Karpas-422 (cell line): ENCODE measurements around the gene DNAJC25. TPM values are rescaled to one million over a fixed set of nuclear protein-coding genes. Genes with fewer than 3 reads are reported as not detected.
"Not testable (repeated sequence)": the region's sequence is repeated elsewhere in the genome, so short reads cannot be mapped to it uniquely, and the experiment has no call there.

Source experiments
- DNase-seq: peaks from one replicate; pipeline ENCODE4 v3.0.0-alpha.2; 2015
- H2AFZ ChIP-seq: fragments of 200-600 bp; sonication (generic); 2 replicates; pipeline ENCODE4 v1.6.1; 2014; ENCODE audit warnings: antibody characterized with exemption, low read length, mixed read lengths
- H3K27ac ChIP-seq: fragments of 200-600 bp; sonication (generic); 2 replicates; pipeline ENCODE4 v1.5.1; 2014; ENCODE audit warnings: mild to moderate bottlenecking, low read length, moderate library complexity
- H3K27me3 ChIP-seq: fragments of 200-600 bp; sonication (generic); 2 replicates; pipeline ENCODE4 v1.6.1; 2014; ENCODE audit warnings: low read length, mixed read lengths
- H3K36me3 ChIP-seq: fragments of 200-600 bp; sonication (generic); 2 replicates; pipeline ENCODE4 v1.6.1; 2014; ENCODE audit warnings: low read length, mixed read lengths; ENCODE audit not compliant: insufficient read depth
- H3K4me1 ChIP-seq: fragments of 200-600 bp; sonication (generic); 2 replicates; pipeline ENCODE4 v1.6.1; 2014; ENCODE audit warnings: mild to moderate bottlenecking, low read length, mixed read lengths
- H3K4me2 ChIP-seq: fragments of 200-600 bp; sonication (generic); 2 replicates; pipeline ENCODE4 v1.6.1; 2014; ENCODE audit warnings: low read length, low read depth, mild to moderate bottlenecking; ENCODE audit not compliant: poor library complexity, severe bottlenecking
- H3K4me3 ChIP-seq: fragments of 200-600 bp; sonication (generic); 2 replicates; pipeline ENCODE4 v1.5.1; 2014; ENCODE audit warnings: mild to moderate bottlenecking, antibody characterized with exemption, low read length, mixed read lengths
- H3K79me2 ChIP-seq: fragments of 200-600 bp; sonication (generic); 2 replicates; pipeline ENCODE4 v1.6.1; 2014; ENCODE audit warnings: mild to moderate bottlenecking, low read length, mixed read lengths
- H3K9ac ChIP-seq: fragments of 200-600 bp; sonication (generic); 2 replicates; pipeline ENCODE4 v1.6.0; 2014; ENCODE audit warnings: low read length
- H3K9me2 ChIP-seq: fragments of 200-600 bp; sonication (generic), shearing (Covaris generic); replicated peaks from 2 replicates; pipeline ENCODE4 v1.6.0; 2014; ENCODE audit warnings: mild to moderate bottlenecking, low read length, moderate library complexity; ENCODE audit not compliant: insufficient read depth
- H3K9me3 ChIP-seq: fragments of 300-700, 200-600 bp; sonication (generic); 2 replicates; pipeline ENCODE4 v1.6.1; 2014; ENCODE audit warnings: low read length, mixed read lengths
- H4K20me1 ChIP-seq: fragments of 200-600 bp; sonication (generic); 2 replicates; pipeline ENCODE4 v1.6.1; 2014; ENCODE audit warnings: mild to moderate bottlenecking, antibody characterized with exemption, low read length, low read depth; ENCODE audit not compliant: insufficient read depth
- total RNA-seq: library from RNA; depleted of rRNA; stranded (reverse); fragments of >200 nt; shearing (Covaris generic); gene quantifications from 2 replicates; pipeline ENCODE4 v1.2.3, GENCODE V29; 2014; ENCODE audit warnings: low replicate concordance

Gene DNAJC25
- total RNA-seq, 1 experiment from 2014 or later = 10.2 TPM

GRCh38 chr9:111662576-111663300, 31.6 kb downstream of the DNAJC25 start:
- Histone ChIP-seq H3K79me2 (peaks cover 55% of the 10 kb centered on the region), H3K4me2 (peak overlapping the region; percentile 92), H3K36me3 (peaks cover 12% of the 10 kb centered on the region), H3K27ac (peak overlapping the region; percentile 70), H3K9me2 (no peaks in the 10 kb centered on the region), H3K4me1 (peaks cover 19% of the 10 kb centered on the region), H3K27me3 (no peaks in the 10 kb centered on the region), H3K9me3 (no peaks in the 10 kb centered on the region), H2AFZ (peak overlapping the region; percentile 69), H3K4me3 (peak overlapping the region; percentile 85), H3K9ac (peak overlapping the region; percentile 85), H4K20me1 (0 out of 2 replicates have a peak, but pooled peaks cover 4% of the 10 kb centered on the region)
- peak; percentile 49 for DNase-seq

GRCh38 chr9:111663301-111663823, 32.2 kb downstream of the DNAJC25 start:
- Histone ChIP-seq H3K27ac (no peak overlapping the region), H3K36me3 (peaks cover 12% of the 10 kb centered on the region), H3K27me3 (no peaks in the 10 kb centered on the region), H3K9me3 (no peaks in the 10 kb centered on the region), H3K79me2 (peaks cover 57% of the 10 kb centered on the region), H3K9me2 (no peaks in the 10 kb centered on the region), H3K9ac (peak overlapping the region; percentile 85), H2AFZ (no peak overlapping the region), H3K4me3 (peak overlapping the region; percentile 85), H3K4me1 (peaks cover 19% of the 10 kb centered on the region), H4K20me1 (0 out of 2 replicates have a peak, but pooled peaks cover 4% of the 10 kb centered on the region), H3K4me2 (peak overlapping the region; percentile 92)
- no peak for DNase-seq

- Histone ChIP-seq H3K79me2 (peaks cover 44% of the 10 kb centered on the region), H3K27me3 (no peaks in the 10 kb centered on the region), H3K4me2 (no peak overlapping the region), H3K36me3 (peaks cover 23% of the 10 kb centered on the region), H2AFZ (no peak overlapping the region), H3K27ac (no peak overlapping the region), H3K9me3 (no peaks in the 10 kb centered on the region), H3K9me2 (no peaks in the 10 kb centered on the region), H3K4me1 (peaks cover 5% of the 10 kb centered on the region), H3K9ac (no peak overlapping the region), H3K4me3 (no peak overlapping the region), H4K20me1 (0 out of 2 replicates have a peak, but pooled peaks cover 3% of the 10 kb centered on the region)
- DNase-seq = no peak
Observed at GRCh38 chr9:111668026-111668573, 37.0 kb downstream of the DNAJC25 start.

- H3K4me3 ChIP-seq, H3K9ac ChIP-seq, H2AFZ ChIP-seq, H3K27me3 ChIP-seq, H3K4me1 ChIP-seq, H3K4me2 ChIP-seq, H3K27ac ChIP-seq, H3K9me2 ChIP-seq, H4K20me1 ChIP-seq, H3K9me3 ChIP-seq, DNase-seq: not testable (repeated sequence)
- peaks cover 39% of the 10 kb centered on the region for H3K79me2 ChIP-seq
- peaks cover 23% of the 10 kb centered on the region for H3K36me3 ChIP-seq
Observed at GRCh38 chr9:111668601-111669000, 37.5 kb downstream of the DNAJC25 start.

- Histone ChIP-seq H3K9me2 (no peaks in the 10 kb centered on the region), H3K9me3 (no peaks in the 10 kb centered on the region), H4K20me1 (no peaks in the 10 kb centered on the region), H3K27ac (no peak overlapping the region), H3K36me3 (peaks cover 12% of the 10 kb centered on the region; the same call in 1 of the 2 replicates), H3K79me2 (no peaks in the 10 kb centered on the region), H3K9ac (no peak overlapping the region), H3K27me3 (no peaks in the 10 kb centered on the region), H2AFZ (no peak overlapping the region), H3K4me3 (no peak overlapping the region), H3K4me2 (no peak overlapping the region), H3K4me1 (no peaks in the 10 kb centered on the region)
- DNase-seq = no peak
Observed at GRCh38 chr9:111674319-111674718, 43.2 kb downstream of the DNAJC25 start.

GRCh38 chr9:111676116-111676515, 45.0 kb downstream of the DNAJC25 start:
- Histone ChIP-seq H3K4me1 (no peaks in the 10 kb centered on the region), H3K9me3 (no peaks in the 10 kb centered on the region), H3K9me2 (no peaks in the 10 kb centered on the region), H4K20me1 (no peaks in the 10 kb centered on the region), H3K79me2 (no peaks in the 10 kb centered on the region), H3K27me3 (no peaks in the 10 kb centered on the region), H3K4me2 (no peak overlapping the region), H2AFZ (no peak overlapping the region), H3K4me3 (no peak overlapping the region), H3K27ac (no peak overlapping the region), H3K9ac (no peak overlapping the region), H3K36me3 (no peaks in the 10 kb centered on the region; the same call in 1 of the 2 replicates)
- no peak for DNase-seq

- DNase-seq = no peak
- Histone ChIP-seq H3K9me2 (no peaks in the 10 kb centered on the region), H3K79me2 (no peaks in the 10 kb centered on the region), H3K4me1 (no peaks in the 10 kb centered on the region), H4K20me1 (no peaks in the 10 kb centered on the region), H3K9me3 (no peaks in the 10 kb centered on the region), H3K4me3 (no peak overlapping the region), H3K36me3 (no peaks in the 10 kb centered on the region; the same call in 1 of the 2 replicates), H3K27ac (no peak overlapping the region), H2AFZ (no peak overlapping the region), H3K9ac (no peak overlapping the region), H3K27me3 (no peaks in the 10 kb centered on the region), H3K4me2 (no peak overlapping the region)
Observed at GRCh38 chr9:111678293-111678692, 47.2 kb downstream of the DNAJC25 start.

- Histone ChIP-seq H2AFZ (no peak overlapping the region), H3K4me2 (no peak overlapping the region), H3K9me2 (no peaks in the 10 kb centered on the region), H3K27ac (no peak overlapping the region), H3K9me3 (no peaks in the 10 kb centered on the region), H3K36me3 (no peaks in the 10 kb centered on the region; the same call in 1 of the 2 replicates), H3K4me3 (no peak overlapping the region), H3K4me1 (no peaks in the 10 kb centered on the region), H3K79me2 (no peaks in the 10 kb centered on the region), H3K9ac (no peak overlapping the region), H3K27me3 (no peaks in the 10 kb centered on the region), H4K20me1 (no peaks in the 10 kb centered on the region)
- no peak for DNase-seq
Observed at GRCh38 chr9:111679199-111679598, 48.1 kb downstream of the DNAJC25 start.
